Subcutaneous adipose tissue (tissue), 4 donors: ENCODE results near the gene TRIP4. TPM values are rescaled to one million over a fixed set of nuclear protein-coding genes. Genes with fewer than 3 reads are reported as not detected.

ENCODE experiments used
- total RNA-seq, 4 donors: library from RNA; depleted of rRNA; stranded (reverse); fragments of >200 nt; gene quantifications; one replicate each; pipeline ENCODE4 v1.1.0, GENCODE V29; 2016
- TF ChIP-seq, protein P1 (sequence below): fragments of 450-650 bp; IDR thresholded peaks from one replicate; pipeline ENCODE4 v1.5.1; 2016; ENCODE audit warnings: low read depth, mild to moderate bottlenecking, control low read depth, antibody characterized with exemption, moderate library complexity

TRIP4 gene
- total RNA-seq, 4 donors from 2014 or later: 15.7 to 23.2 (median 18.2) TPM

GRCh38 chr15:64443747-64444621 is 56.3 kb downstream of the TRIP4 start:
- TF ChIP-seq, protein P1, sequence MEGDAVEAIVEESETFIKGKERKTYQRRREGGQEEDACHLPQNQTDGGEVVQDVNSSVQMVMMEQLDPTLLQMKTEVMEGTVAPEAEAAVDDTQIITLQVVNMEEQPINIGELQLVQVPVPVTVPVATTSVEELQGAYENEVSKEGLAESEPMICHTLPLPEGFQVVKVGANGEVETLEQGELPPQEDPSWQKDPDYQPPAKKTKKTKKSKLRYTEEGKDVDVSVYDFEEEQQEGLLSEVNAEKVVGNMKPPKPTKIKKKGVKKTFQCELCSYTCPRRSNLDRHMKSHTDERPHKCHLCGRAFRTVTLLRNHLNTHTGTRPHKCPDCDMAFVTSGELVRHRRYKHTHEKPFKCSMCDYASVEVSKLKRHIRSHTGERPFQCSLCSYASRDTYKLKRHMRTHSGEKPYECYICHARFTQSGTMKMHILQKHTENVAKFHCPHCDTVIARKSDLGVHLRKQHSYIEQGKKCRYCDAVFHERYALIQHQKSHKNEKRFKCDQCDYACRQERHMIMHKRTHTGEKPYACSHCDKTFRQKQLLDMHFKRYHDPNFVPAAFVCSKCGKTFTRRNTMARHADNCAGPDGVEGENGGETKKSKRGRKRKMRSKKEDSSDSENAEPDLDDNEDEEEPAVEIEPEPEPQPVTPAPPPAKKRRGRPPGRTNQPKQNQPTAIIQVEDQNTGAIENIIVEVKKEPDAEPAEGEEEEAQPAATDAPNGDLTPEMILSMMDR: no peak

DNA sequence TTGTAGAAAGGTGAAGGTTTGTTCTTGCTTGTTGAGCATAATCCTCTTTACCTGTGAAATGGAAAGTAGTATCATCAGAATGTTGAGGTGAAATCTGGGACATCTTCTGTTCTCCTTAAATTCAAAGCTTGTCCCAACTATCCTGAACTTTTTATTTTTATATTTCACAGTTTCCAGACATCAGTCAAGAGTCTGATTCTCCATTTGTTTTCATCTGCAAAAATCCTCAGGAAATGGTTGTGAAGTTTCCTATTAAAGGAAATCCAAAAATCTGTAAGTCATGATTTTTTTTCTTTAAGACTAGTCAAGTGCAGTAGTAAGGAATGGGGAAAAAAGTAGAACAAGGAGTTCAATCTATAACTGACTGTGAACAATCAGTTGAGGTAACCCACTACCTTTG is 57.2 kb downstream of the TRIP4 start:
- TF ChIP-seq, protein P1: no peak

GRCh38 chr15:64447536-64448315 is 60.1 kb downstream of the TRIP4 start:
- TF ChIP-seq, protein P1: no peak

DNA sequence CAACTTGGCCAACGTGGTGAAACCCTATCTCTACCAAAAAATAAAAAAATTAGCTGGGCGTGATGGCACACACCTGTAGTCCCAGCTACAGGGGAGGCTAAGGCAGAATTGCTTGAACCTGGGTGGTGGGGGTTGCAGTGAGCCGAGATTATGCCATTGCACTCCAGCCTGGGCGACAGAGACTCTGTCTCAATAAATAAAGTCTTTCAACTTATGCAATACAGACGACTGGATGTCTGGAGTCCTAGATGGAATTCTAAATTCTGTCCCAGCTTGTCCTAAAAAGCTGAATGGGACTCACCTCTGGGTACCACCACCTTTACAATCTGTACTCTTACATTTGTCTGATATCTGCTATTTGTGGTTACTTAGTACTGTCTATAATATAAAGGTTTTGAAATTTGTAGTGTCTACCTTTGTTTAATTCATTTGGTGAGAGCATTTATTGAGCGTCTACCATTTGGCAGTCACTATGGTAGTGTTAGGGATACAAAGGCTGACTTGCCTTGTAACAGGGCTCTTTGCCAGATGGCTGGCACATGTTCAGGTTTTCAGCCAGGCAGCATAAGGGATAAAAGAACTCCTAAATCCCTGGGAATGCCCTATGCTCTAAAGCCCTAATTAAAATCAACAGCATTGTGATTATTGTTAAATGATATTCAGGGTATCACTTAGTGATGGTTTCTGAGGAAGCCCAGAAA is 65.5 kb downstream of the TRIP4 start:
- TF ChIP-seq, protein P1: no peak

DNA sequence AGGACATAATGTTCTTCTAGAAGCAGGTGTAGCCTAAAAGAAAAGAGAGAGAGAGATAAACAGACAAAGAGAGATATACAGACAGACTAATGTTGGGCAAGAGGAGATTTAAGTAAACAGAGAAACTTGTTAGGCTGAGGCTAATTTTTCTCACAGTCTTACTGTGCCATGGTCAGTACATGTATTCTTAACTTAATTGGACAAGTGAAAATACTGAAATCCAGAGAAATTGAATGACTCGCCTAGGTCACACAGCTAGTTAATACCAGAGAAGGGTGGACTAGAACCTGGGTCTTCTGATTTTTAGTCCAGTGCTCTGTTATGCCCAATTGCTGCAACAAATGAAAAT is 66.0 kb downstream of the TRIP4 start:
- TF ChIP-seq, protein P1: no peak

- TF ChIP-seq, protein P1: no peak
Observed at GRCh38 chr15:64454282-64454681, 66.6 kb downstream of the TRIP4 start.

DNA sequence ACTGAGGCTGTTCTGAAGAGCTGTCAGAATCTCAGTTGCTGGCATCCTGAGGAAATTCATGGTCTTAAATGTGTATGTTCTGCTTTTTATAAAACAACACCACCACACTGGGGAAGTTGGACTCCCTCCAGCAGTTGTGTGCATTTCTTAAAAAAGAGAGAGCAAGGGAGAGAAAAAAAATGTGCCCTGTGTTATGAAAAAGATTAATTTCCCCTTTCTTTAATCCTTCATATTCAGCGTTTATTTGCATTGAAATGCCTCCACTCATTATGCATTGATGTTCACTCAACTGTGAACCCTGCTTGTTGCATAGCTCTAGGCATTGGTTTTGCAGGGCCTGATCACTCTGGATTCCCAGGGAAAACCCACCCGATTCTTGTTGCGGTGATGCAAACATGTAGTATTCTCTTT is 68.3 kb downstream of the TRIP4 start:
- TF ChIP-seq, protein P1: no peak
